Measurements from ENCODE around the gene TRERF1.
A peak's percentile ranks its signal among the peaks of the same experiment; 100 is the strongest.

The TRERF1 gene

GRCh38 chr6:42363926-42364849, 87.5 kb downstream of the TRERF1 start:
- no peak for DNase-seq

GRCh38 chr6:42361036-42361435, 90.7 kb downstream of the TRERF1 start:
- no peak for DNase-seq

GRCh38 chr6:42359021-42359420, 92.7 kb downstream of the TRERF1 start:
- DNase-seq, result no peak

DNA sequence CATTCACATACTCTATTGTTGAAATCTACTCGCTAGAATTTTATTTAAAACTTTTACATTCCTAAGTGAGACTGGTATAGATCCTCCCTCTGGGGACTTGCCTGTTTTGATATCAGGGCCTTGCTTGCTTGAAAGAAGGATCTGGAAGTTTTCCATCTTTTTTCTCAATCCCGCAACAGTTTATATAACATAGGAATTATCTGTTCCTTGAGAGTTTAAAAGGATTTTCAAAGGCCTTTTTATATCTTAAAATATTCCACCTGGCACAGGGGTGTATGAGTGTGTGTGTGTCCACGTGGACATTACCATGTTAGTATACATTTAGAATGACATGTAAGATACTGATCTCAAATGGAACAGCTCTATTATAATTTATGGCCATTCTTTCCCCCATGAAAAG, 96.3 kb downstream of the TRERF1 start:
- no peak for DNase-seq

DNA sequence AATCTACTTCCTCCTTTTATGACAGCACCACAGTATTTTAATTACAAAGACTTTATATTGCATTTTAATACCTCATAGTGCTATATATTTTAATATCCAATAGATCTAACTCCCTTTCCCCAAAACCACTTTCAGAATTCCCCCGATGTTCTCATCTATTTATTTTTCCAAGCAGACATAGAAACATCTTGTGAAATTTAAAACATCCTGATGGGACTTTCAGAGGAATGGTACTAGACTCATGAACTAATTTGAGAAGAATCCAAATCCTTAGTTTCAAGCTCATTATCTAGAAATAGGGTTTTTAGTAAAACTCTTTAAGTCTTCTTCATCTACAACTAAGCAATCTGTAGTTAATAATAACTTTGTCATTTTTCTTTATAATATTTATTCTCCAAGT, 97.0 kb downstream of the TRERF1 start:
- DNase-seq, result no peak

- no peak for DNase-seq
Measured at GRCh38 chr6:42352856-42353564, 98.7 kb downstream of the TRERF1 start.

- no peak for DNase-seq
Measured at GRCh38 chr6:42350911-42351310, 100.8 kb downstream of the TRERF1 start.

DNA sequence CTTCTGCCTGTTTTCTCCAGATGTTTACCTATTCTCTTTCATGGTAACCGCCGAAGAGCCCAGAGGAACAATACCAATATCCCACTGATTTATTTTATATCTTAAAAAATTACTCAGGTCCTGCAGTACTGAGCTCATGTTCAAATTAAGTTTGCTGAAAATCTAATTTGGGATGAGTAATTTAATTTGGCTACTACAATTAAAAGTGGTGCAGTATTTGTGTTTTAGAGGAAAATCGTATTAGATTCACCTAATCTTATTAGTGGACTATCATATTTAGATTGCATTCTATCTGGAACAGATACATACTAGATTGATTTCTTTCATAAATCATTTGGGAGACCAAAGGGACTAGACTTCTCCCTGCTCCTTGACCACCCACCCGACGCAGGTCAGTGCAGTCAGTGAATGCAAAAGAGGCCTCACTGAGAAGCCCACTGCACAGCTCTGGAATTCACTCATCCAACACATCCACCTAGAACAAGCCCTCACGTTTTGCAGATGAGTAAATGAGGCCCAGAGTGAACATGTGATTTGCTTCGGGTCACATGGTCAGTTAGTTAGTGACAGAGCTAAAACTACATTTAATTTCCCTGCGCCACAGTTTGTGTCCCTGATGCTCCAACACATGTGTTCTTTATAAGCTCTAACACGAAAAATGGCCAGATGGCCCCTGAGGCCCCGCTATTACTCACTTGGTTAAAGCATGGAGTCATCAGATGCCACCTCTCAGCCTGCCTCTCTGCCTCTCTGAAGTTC, 101.8 kb downstream of the TRERF1 start:
- no peak for DNase-seq

DNA sequence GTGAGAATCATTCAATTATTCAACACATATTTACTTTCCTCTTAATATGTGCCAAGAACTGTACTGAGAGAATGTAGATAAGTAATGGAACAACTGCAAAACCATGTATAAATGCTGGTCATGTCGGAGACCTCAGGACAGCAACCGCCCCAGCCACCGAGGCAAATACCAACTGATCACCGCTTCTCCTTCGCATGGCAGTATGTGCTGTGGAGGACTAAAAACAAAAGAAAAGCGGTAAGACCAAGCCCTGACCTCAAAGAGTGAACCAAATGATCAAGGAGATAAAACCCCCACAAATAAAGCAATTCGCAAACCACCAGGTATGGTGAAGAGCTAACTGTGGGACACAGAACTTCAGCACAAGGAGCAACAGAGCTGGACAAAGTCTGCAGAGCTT, 104.3 kb downstream of the TRERF1 start:
- no peak for DNase-seq

- no peak for DNase-seq
Measured at GRCh38 chr6:42345696-42346416, 105.9 kb downstream of the TRERF1 start.

- no peak for DNase-seq
Measured at GRCh38 chr6:42344756-42345155, 107.0 kb downstream of the TRERF1 start.

GRCh38 chr6:42341771-42342553, 109.8 kb downstream of the TRERF1 start:
- no peak for DNase-seq

GRCh38 chr6:42341221-42341620, 110.5 kb downstream of the TRERF1 start:
- no peak for DNase-seq

DNA sequence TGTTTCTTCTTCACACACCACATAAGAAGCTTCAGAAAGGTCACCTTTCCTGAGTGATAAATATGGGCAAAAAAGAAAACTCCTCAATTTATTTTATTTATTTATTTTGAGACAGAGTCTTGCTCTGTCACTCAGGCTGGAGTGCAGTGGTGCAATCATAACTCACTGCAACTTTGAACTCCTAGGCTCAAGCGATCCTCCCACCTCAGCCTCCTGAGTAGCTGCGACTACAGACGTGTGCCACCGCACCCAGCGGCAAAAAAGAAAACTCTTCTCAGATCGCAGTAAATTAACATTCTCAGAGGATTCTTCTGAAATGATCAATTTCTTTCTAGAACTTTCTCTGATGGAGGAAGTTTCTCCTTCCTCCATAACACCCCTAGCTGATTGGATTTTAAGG, 111.2 kb downstream of the TRERF1 start:
- DNase-seq, result no peak

DNA sequence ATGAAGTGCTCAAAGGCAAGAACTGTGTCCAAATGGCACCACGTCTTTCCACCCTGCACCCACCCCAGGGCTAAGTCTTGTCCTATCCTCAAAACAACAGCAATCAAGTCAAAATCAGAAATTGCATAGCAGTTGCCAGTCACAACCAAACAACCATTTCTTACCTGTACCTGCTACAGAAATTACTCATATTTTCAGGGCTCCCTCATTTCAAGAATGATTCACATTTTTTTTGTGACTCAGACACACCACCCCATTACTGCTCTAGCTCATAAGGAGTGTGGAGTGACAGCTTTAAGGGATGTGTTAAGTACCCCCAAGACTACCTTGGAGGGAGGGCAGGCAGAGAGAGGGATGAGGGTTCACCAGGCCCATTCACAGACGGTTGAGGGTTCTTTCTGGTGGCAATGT, 111.7 kb downstream of the TRERF1 start:
- DNase-seq, result no peak

DNA sequence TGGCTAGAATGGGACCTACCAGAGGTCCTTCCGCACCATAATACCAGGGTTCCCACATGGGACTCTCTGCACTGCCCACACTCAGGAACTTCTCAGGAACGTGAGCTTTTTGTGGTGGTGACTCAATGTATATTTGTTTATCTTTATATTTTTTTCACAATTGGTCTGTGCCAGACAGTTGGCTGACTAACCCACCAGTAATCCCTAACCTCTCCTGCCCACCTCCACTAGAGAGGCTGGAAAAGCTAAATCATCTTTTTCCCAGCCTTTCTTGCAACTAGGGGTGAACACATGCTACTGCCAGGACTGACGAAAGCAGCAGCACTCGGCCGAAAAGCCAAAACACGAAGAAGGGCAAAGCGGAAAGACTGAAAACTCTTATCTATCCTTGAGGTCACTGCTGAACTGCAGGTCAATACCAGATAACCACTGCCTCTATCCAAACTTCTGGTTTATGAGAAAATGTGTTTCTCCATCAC, 112.9 kb downstream of the TRERF1 start:
- no peak for DNase-seq

GRCh38 chr6:42337985-42338743, 113.6 kb downstream of the TRERF1 start:
- DNase-seq, result no peak

DNA sequence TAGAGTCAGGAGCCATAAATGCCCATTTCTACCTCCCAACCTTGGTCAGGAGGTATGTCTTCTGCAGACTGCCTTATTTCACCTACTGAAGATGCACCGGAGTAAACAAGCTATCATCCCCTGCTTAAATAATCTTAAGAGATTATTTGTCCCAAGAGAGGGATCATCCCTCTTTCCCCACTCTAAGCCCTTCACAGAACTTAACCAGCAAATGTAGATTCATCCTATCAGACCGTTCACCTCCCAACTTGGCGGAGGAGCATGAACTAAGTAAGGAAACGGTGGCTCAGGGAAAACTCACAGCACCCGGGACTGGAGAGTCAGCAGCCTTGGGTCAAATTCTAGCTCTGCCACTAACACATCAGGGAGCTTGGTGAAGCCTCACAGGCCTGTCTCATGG, 115.3 kb downstream of the TRERF1 start:
- no peak for DNase-seq

- no peak for DNase-seq
Measured at GRCh38 chr6:42335896-42336295, 115.8 kb downstream of the TRERF1 start.

DNA sequence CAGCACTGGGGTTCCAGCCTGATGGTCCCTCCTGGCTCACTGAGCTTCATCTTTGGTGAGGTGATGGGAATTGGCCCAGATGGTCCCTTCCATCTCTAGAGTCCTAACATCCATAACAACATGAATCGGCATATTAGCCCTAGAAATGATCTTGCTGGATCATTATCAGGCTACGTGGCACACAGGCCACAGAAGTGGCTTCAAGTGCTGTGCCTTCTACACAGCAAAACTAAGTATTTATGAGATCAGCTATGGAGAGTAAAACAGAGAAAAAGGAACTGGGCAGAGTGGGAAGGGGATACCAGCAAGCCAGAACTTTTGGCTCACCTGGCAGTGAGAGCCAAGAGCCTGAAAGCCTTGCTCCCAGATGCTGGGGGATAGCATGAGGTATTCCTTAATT, 116.9 kb downstream of the TRERF1 start:
- DNase-seq, result no peak

DNA sequence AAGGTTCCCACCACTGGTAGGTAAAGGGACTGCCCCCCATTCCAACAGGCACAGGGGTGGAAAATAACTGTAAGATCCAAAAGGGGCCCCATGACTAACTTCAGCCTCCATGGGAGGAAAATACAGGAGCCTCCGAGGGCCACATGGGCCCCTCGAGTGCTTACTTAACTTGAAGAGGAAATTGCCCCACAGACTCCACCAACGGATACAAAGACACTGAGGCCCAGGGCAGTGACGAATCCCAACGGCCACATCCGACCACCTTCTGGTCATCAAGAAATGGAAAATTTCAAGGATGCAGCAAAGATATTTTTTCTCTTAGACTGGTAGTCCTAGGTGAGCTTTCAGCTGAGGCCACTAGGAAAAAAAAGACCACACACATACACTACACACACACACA, 118.1 kb downstream of the TRERF1 start:
- peak; percentile 32 for DNase-seq

Measured in CD4-positive, alpha-beta T cell treated with Interleukin-15 for 1 hour (primary cell).